ENCODE measurements around the gene ACP7.
A peak's percentile ranks its signal among the peaks of the same experiment; 100 is the strongest.

ACP7 gene

DNA sequence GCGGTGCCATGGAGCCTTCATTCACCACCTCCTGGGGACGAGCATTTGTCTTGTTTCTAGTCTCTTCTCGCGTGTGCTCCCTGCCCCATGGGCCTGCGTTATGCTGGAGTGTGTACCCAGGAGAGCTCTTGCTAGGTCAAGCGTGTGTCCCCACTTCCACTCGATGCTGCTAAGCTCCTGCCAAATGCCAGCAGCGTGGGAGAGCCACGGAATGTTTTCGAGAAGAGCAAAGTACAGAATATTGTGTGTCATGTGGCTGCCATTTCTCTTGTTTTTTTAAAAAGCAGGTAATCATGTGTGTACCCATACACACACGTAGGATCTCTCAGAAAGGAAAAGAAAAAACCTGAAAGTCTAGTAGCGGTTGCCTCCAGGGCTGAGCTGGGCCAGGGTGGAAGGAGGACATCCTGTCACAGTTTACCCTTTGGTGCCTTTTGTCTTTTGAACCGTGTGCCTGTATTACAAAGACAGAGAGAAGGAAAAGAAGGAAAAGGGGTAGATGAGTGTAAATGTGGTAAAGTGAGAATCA is 70.0 kb downstream of the ACP7 start:
- in situ Hi-C loops (cut with HindIII; ENCODE audit: low pct_unique_long_range_greater_than_20kb, low sequenced_read_pairs): no loop called here
- DNase-seq (ENCODE audit: low read depth in 1 of 2, low spot score in 1 of 2): peak in 1 of 2 experiments; percentile 86
- 0 out of 2 replicates have a peak, but pooled peaks have one; percentile 1 for TF ChIP-seq JUND (IDR thresholded peaks at IDR 0.05; ENCODE audit: low read depth)

- in situ Hi-C loops (cut with HindIII; ENCODE audit: low pct_unique_long_range_greater_than_20kb, low sequenced_read_pairs): no loop called here
- DNase-seq (ENCODE audit: low read depth in 1 of 2, low spot score in 1 of 2): peak; percentile 71 to 95
- peak; percentile 12; the same call in 1 of the 2 replicates for TF ChIP-seq JUND (IDR thresholded peaks at IDR 0.05; ENCODE audit: low read depth)
These were observed 70.5 kb downstream of the ACP7 start for GRCh38 chr19:39154629-39155100.

DNA sequence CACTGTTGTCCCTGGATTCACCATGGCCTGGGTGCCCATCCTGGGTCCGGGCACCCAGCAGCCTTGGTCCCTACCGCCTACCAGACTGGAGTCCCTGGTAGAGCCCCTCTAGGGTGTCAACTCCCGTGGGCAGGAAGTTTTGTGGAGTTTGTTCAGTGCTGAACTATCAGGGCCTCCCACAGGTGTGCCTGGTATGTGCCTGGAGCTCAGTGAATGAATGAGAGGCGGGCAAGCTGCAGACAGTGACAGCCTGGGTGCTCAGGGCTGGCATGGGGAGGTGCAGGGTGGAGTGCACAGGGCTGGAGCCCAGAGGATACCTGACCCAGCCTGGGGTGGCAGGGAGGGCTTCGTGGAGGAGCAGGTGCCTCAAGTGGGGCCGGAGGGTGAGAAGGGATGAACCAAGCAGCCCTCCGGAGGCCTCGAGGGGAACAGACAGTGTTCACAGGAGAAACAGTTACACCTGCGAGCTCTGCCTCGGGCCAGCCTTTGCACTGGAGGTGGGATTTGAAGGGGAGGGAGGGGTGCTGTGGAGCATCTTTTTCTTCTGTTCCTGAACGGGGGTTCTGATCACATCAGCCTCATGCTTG is 71.0 kb downstream of the ACP7 start:
- TF ChIP-seq JUND (IDR thresholded peaks at IDR 0.05; ENCODE audit: low read depth): no peak
- DNase-seq (ENCODE audit: low read depth in 1 of 2, low spot score in 1 of 2): no peak
- in situ Hi-C loops (cut with HindIII; ENCODE audit: low pct_unique_long_range_greater_than_20kb, low sequenced_read_pairs): no loop called here

DNA sequence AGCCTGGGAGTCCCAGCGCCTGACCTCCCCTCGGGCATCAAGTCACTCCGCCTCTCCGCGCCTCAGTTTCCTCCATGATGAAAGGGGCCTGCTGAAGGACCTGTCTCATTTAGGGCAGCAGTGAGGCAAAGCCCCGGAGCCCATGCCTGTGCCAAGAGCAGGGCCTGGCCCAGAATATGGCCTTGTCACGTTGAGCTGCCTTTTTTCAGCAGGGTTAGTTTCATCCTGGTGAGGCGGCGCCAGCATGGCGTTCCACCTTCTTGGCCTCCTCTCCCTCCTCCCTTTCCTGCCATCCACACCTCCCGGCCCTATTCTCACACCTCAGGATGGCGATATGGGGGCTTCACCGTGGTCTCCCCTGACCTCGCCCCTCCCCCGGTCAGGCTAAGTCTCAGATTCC is 71.6 kb downstream of the ACP7 start:
- in situ Hi-C loops (cut with HindIII; ENCODE audit: low pct_unique_long_range_greater_than_20kb, low sequenced_read_pairs): no loop called here
- no peak for TF ChIP-seq JUND (IDR thresholded peaks at IDR 0.05; ENCODE audit: low read depth)
- DNase-seq (ENCODE audit: low read depth in 1 of 2, low spot score in 1 of 2): no peak

DNA sequence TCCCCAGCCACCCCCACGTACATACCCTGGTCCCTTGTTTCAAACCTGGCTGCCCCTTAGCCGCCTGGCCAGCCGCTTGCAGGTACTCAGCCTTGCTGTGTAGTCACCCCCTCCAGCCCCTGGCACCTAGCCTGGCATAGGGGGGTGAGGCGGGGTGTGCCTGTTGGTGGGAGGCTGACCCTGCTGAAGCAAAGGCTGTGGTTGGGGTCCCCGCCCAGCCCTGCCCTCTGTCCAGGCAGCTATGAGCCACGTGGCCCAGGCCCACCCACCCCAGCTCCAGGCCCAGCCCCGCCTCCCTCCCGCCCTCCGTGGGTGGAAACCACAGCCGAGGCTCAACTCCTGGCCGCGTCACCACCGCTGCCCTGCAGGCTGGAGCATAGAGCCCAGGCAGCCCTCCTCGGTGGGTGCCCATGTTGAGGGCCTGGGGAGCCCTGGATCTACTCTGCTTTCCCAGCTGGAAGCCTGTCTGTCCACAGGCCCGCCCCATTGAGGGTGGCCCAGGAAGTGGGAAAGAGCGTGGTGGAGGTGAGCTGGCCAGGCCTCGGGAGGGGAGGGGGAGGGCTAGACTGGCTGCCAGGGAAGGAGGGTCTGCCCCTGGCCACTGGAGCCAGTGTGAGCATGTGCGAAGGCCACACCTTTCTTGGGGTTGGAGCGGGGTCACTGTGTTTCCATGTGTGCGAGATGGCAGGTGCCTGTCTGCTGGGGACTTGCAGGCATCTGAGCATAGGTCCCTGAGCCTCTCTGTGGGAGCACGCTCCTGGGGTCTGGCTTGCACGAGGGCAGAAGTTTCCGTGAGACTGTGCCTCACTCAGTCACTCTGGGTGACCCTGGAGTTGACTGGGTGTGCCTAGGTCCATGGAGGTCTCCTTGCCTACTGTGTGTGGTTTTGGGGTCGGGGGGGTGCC is 72.4 kb downstream of the ACP7 start:
- TF ChIP-seq JUND (IDR thresholded peaks at IDR 0.05; ENCODE audit: low read depth): no peak
- in situ Hi-C loops (cut with HindIII; ENCODE audit: low pct_unique_long_range_greater_than_20kb, low sequenced_read_pairs): no loop called here
- DNase-seq (ENCODE audit: low read depth in 1 of 2, low spot score in 1 of 2): no peak

DNA sequence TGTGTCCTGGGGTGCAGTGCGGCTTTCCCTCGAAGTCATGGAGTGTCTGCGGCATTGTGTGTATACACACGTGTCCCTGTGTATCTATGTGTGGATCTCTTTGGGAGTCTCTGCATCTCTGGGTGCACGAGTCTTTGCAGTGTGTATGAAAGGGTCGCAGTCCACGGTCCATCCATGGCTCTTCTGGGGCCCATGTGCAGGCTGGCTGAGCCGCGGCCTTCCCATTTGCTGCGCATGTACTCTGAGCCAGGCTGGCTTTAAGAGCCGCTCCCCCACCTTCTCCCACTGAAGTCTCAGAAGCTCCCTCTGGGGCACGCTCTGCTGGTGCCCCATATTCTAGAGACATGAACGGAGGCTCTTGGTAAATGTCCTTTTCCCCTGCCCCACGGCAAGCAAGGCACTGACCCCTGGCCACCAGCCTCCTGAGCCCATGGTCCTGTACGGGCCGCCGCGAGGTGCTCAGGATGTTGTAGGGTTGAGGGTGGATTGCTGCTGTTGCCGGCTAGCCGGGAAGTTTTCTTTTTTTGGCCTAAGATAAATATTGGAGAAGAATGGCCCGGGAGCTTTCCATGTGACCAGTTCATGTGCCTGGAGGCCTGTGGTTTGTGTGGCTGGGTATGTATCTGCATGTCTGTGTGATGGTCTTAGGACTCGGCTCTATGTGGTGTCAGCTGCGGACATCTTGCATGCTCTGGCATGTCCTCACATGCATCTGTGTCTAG is 73.3 kb downstream of the ACP7 start:
- no peak for DNase-seq (ENCODE audit: low read depth in 1 of 2, low spot score in 1 of 2)
- in situ Hi-C loops (cut with HindIII; ENCODE audit: low pct_unique_long_range_greater_than_20kb, low sequenced_read_pairs): no loop called here
- TF ChIP-seq JUND (IDR thresholded peaks at IDR 0.05; ENCODE audit: low read depth): no peak

- TF ChIP-seq JUND (IDR thresholded peaks at IDR 0.05; ENCODE audit: low read depth): no peak
- no peak for DNase-seq (ENCODE audit: low read depth in 1 of 2, low spot score in 1 of 2)
- in situ Hi-C loops (cut with HindIII; ENCODE audit: low pct_unique_long_range_greater_than_20kb, low sequenced_read_pairs): no loop called here
These were observed 73.8 kb downstream of the ACP7 start for GRCh38 chr19:39157997-39158389.

DNA sequence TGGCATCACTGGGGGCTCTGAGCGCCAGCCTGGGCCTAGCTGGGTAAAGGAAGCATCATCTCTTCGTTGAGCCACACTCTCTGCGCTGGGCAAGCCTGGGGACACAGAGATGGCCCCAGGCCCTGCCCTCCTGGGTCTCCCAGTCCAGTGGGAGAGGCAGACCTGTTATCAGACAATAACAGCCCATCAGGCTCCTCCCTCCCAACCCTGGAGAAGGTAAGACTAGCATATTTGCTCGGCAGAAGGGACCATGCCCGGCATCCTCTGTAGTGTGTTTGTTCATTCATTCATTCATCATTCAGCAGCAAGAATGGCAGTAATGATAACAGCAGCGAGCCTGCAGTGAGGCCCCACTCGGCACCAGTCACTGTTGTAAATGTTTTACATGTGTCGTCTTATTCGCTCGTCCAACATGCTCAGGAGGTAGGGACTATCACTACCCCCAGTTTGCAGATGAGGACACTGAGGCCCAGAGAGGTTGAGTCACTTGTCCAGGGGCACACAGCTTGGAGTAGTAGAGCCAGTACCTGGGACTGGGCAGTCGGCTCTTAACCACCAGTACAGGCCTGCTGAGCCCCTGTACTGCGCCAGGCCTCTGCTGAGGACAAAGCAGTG is 74.6 kb downstream of the ACP7 start:
- in situ Hi-C loops (cut with HindIII; ENCODE audit: low pct_unique_long_range_greater_than_20kb, low sequenced_read_pairs): no loop called here
- DNase-seq (ENCODE audit: low read depth in 1 of 2, low spot score in 1 of 2): no peak
- no peak for TF ChIP-seq JUND (IDR thresholded peaks at IDR 0.05; ENCODE audit: low read depth)

- in situ Hi-C loops (cut with HindIII; ENCODE audit: low pct_unique_long_range_greater_than_20kb, low sequenced_read_pairs): no loop called here
- TF ChIP-seq JUND (IDR thresholded peaks at IDR 0.05; ENCODE audit: low read depth): no peak
- peak; percentile 53 to 95 for DNase-seq (ENCODE audit: low read depth in 1 of 2, low spot score in 1 of 2)
These were observed 76.3 kb downstream of the ACP7 start for GRCh38 chr19:39160523-39160861.

Measured in T47D (cell line).